Amniotic stem cell (primary cell): Measurements from ENCODE around the gene CDH23.

Experiments
- DNase-seq: peaks from one replicate; lab custom pipeline; 2025; lab: John Stamatoyannopoulos, UW

The CDH23 gene

DNA sequence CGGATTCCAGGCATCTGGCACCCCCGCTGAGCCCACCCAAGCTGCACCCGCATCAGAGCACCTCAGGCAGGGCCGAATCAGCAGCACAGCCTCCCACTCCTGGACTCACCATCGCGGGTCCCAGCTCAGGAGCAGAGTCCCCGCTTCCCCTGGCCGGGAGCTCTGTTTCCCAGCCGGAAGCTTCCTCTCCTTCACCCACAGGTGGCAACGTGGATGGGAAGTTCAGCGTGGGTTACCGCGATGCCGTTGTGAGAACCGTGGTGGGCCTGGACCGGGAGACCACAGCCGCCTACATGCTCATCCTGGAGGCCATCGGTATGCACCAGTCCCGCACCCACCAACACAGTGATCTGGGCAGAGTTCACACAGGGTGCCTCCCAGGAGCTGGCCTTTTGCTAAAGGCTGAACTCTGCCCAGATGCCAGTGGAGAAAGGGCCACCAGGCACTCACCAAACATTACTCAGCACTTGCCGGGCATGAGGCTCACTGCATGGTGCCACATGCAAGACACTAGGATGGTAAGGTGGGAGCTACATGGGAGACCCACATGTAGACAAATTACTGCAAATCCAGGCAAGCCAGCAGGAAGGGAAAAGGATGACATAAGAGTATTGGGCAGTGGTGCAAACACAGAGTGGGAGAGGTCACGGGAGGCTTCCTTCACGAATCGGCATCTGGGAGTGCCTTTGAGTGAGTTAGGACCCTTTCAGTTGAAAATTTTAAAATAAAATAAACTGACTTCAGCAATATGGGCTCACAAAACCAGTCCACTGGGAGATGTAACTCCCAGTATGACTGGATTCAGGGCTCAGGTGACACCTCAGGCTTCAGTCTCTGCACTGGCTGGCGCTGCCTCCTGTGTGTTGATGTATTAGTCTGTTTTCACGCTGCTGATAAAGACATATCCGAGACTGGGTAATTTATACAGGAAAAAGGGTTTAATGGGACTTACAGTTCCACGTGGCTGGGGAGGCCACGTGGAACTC lies 312.5 kb downstream of the CDH23 start:
- DNase-seq: no peak

GRCh38 chr10:71710519-71710918 lies 313.8 kb downstream of the CDH23 start:
- no peak for DNase-seq

GRCh38 chr10:71711052-71711623 lies 314.4 kb downstream of the CDH23 start:
- no peak for DNase-seq

DNA sequence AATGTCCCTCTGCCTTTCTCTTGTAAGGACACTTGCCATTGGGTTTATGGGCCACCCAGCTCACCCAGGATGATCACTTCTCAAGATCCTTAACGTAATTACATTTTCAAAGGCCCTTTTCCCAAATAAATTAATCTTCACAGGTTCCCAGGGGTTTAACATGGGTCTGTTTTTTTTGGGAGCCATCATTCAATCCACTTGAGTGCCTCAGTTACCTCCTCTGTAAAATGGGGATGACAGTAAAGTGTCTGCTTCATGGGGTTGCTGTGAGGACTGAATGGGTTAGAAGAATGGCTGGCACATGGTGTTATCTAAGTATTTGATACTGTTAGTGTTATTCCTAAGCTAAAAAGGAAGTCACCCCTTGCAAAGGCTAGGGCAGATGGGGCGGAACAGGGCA lies 315.4 kb downstream of the CDH23 start:
- no peak for DNase-seq

DNA sequence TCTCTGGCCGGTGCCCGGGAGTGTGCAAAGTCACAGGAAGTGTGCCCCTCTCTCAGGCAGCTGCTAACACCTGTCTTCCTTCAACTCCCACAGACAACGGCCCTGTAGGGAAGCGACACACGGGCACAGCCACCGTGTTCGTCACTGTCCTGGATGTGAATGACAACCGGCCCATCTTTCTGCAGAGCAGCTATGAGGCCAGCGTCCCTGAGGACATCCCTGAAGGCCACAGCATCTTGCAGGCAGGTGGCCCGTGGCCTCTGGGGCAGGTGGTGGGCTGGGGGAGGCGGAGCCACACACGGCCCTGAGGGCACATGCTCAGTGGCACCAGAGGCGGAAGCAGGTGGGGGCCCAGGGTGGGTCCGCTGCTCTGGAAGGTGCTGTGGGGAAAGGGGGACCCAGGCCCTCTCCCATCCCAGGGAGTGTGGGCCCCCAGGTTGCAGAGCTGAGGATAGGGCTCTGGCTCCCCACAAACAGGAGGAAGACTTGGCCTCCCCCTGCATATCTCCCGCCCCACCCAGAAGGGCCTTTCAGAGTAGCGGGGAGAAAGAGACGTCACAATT lies 315.9 kb downstream of the CDH23 start:
- no peak for DNase-seq

GRCh38 chr10:71713135-71714030 lies 316.7 kb downstream of the CDH23 start:
- peak; percentile 44 for DNase-seq

DNA sequence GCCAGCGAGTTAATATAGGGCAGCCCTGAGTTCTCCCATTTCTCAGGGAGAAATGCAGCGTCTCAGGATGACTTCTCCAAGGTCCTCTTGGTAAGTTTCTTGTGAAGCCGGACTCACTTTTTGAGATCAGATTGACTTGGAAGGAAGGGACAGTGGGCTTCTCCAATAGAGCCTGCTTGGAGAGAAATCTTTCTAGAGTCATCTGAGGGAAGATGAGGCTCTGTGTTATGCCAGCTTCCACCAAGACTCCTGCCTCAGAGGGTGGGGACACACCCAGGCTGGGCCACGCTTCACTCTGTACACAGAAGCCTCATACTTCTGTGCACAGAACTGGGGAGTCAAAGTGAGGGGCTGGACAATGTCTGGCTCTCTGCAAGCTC lies 317.3 kb downstream of the CDH23 start:
- DNase-seq: no peak

DNA sequence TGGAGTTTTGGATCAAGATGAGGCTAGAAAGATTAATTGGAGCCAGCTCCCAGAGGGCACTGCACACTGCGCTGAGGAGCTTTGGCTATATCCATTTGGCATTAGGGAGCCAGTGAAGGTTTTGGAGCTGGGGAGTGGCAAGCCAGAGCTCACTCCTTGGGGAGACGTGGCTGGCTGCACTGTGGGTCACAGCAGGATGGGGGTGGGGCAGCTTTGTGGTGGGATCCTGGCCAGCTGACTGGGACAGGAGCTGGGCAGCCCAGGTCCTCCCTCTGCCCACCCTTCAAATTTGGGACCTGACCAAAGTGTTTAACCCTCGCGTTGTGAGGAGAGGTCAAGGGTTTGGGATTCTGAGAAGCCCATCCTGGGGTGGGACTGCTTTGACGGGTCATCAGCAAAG lies 317.9 kb downstream of the CDH23 start:
- no peak for DNase-seq

DNA sequence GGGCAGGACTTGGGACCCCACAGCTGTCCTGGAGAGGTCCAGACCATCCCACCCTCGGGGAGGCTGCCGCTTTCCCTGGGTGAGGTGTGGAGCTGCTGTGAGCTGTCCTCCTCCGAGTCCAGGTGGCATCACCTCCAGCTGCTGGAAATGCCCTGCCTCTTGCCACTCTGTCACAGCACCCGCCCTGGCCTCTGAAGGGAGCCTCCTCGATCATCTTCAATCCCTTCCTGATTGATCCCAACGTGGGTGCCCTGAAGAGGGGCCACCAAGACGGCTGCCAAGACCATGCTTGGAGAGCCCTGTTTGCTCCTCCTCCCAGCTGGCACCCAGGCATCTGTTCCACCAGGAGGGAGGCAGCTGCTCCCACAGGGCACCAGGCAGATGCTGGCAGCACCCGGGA lies 318.3 kb downstream of the CDH23 start:
- no peak for DNase-seq

GRCh38 chr10:71715860-71716259 lies 319.1 kb downstream of the CDH23 start:
- no peak for DNase-seq

- DNase-seq: no peak
These were observed 319.7 kb downstream of the CDH23 start for GRCh38 chr10:71716426-71716825.

DNA sequence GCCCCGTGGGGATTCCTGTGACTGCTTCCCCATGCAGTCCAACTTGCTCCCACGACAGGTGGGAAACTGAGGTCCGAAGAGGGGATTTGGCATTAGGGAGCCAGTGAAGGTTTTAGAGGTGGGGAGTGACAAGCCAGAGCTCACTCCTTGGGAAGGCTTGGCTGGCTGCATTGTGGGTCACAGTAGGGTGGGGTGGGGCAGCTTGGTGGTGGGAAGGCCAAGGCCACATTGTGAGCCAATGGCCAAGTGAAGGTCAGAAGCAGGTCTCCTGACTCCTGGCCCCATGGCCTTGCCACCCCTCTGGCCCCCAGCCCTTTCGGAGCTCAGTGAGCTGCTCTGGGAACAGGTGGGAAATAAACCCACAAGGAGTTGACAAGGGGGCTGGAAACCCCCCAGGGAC lies 320.3 kb downstream of the CDH23 start:
- no peak for DNase-seq

- no peak for DNase-seq
These were observed 320.8 kb downstream of the CDH23 start for GRCh38 chr10:71717551-71717951.

DNA sequence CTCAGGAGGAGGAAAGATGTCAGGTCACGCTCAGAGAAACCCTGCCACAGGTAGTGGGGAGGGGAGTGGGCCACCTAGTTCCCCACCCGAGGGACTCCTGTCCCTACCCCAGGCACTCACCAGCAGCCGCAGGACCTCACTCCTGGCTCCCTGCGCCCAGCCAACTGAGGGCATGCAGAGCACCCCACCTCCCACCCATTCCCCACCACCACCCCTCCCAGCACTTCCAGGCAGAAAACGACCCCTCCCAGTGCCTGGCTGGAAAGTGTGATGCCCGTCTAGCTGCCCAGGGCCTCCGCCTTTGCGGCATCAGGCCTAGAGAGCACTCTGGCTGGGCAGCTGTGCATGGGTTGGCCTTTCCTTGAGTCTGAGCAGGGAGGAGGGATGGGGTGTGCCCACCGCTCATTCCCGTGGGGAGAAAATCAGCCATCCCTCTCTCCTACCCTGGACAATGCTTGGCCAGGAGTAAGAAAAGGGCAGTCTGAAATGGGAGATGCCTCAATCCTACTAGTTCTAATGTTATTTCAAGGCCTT lies 321.5 kb downstream of the CDH23 start:
- DNase-seq: no peak

DNA sequence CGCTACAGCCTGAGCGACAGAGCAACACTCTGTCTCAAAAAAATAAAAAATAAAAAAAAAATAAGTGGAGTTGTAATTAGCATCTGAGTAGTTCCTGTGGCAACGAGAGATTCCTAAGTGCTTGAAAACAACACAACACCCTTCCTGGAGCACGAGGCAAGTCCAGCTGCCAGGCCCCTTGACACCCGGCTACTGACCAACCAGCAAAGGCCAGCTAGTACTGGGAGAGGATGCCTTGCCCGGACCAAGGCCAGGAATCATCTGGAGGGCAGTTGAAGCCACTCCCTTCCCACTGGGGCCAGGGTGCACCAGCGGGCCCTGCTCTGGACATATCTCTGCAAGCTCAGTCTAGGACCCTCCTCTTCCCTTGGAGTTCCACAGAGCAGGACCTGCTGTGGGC lies 322.3 kb downstream of the CDH23 start:
- DNase-seq: no peak

DNA sequence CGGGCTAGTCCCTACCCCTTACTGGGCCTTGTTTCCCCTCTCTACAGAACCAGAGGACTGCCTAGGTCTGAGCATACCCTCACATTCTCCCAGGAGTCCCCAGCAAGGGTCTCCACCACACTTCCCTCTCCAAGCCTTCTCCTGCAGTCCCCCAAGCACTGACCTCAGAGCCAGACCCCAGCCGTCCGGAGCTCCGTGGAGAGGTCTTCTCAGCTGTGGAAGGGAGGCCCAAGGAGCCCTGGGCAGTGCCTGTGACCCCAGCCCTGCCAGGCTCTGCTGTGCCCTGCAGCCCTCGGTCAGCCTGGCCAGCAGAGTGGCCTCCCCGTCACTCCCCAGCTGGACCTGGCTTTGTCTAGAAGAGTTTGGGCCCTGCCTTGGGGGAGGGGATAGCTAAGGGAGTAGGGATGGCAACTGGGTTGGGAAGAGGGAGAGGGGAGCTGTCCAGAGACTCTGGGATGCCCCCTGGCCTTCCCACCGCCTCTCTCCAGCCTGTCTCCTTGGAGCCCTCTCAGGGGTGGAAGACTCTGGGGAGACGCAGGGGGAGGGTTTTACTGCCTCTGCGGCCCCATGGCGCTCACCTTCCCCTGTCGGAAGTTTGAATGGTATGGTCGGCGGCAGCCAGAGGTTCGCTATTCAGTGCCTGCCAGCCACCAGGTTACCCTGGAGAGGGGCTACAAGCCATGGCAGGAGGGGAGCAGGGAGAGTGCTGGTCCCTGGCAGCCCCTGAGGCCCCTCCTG lies 322.9 kb downstream of the CDH23 start, which contains the start of gene C10orf105:
TSS of gene C10orf105 (minus strand) at position 315 of the 738 bp plus-strand sequence. CDS start 3,441 bp downstream, outside the sequence.
- DNase-seq: no peak

DNA sequence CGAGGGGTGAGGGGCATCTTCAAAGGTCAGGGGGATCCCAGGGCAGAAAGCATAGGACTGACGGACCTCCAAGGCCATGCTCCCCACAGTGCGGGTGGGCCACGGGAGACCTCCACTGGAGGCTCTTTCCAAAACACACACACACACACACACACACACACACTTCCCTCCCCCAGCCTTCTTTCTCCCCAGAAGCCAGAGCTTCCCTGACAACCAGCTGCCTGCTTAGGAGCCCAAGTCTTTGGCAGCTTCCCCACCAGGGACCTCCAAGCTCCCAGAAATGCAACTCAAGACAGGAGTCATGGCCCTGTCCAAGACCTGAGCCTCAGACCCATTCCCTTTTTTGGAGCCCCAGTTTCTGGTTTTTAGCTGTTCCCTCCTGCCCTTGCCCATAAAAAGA lies 323.6 kb downstream of the CDH23 start:
- DNase-seq: no peak

GRCh38 chr10:71721313-71721712 lies 324.6 kb downstream of the CDH23 start:
- DNase-seq: no peak

DNA sequence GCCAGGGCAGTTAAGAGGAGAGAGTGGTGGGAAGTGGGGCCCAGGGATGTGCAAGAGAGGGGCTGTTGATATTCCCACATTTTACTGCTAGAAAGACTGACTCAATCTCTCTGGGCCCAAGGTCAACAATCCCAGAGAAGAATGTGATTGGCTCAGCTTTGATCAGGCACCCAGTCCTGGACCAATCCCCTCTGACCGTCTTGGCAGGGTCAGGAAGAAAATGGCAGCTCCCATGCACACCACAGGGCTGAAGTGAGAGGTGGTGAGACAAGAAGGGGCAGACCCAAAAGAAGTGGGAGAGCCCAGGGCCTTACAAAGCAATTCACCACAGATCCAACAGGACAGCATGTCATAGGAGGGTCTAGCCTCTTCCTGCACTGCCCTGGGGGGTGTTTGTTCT lies 326.1 kb downstream of the CDH23 start:
- no peak for DNase-seq

DNA sequence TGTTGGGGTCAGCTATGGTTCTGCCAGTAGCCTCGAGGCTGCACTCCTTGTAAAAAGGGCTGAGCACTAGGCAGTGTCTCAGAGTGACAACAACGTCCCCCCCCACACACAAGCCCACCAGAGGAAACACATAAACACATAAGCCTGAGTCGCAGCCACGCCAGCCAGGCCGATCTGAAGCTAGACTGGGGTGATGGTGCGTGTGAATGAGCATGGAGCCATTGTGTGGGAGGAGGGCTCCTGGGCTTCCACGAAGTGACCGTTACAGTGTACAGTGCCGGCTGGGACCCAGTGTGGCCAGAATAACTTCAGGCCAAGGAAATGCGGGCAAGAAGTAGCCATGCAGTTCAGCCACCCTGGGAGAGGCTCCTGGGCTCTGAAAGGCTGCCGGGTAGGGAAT lies 326.6 kb downstream of the CDH23 start:
- no peak for DNase-seq

DNA sequence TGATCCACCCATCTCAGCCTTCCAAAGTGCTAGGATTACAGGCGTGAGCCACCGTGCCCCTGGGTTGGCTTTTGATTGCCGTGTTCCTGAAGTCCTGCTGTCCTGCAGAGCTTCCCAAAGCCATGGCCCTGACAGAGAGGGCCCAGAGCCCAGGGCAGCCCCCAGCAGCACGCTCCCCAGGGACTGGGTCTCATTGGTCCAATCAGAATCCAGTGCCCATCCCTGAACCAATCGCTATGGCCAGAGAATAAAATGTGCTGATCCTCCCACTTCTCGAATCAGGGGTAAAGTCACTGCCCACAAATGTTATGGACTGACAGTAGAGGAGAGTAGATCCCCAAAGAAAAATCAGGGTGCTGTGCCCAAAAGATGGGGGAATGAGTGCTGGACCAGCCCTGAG lies 327.8 kb downstream of the CDH23 start:
- DNase-seq: no peak
